GM18507 (cell line): ENCODE measurements around the gene BMERB1.

ENCODE experiments used
- DNase-seq: peaks from one replicate; pipeline ENCODE4 v3.0.0; 2011; ENCODE audit warnings: low read depth; ENCODE audit not compliant: insufficient read length; ENCODE audit errors: extremely low spot score
- FAIRE-seq: peaks from 2 replicates; lab custom pipeline; 2011; peaks lifted over from hg19 to GRCh38; lab: Jason Lieb, UNC

The BMERB1 gene

DNA sequence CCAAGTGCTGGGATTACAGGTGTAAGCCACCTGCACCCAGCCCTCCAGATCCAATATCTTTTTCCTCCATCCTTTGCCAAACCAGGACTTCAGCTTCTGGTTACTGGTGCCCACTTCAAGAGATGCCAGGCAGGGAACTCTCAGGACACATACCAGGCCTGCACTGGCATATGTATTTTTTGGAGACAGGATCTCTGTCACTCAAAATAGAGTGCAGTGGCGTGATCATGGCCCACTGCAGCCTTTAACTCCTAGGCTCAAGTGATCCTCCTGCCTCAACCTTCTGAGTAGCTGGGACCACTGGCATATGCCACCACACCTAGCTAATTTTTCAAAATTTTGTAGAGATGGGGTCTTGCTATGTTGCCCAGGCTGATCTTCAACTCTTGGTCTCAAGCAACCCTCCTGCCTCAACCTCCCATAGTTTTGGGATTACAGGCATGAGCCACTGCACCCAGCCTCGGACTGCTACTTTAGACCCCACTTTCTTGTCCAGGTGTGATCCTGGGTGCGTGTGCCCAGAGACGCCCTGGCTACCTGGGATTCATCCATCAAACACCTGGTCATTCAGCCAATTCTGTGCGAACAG lies 55.8 kb downstream of the BMERB1 start:
- no peak for FAIRE-seq
- DNase-seq = no peak

GRCh38 chr16:15491411-15491810 lies 57.0 kb downstream of the BMERB1 start:
- DNase-seq = no peak
- no peak for FAIRE-seq

GRCh38 chr16:15492091-15492740 lies 57.8 kb downstream of the BMERB1 start:
- DNase-seq (no peak), FAIRE-seq (no peak)

DNA sequence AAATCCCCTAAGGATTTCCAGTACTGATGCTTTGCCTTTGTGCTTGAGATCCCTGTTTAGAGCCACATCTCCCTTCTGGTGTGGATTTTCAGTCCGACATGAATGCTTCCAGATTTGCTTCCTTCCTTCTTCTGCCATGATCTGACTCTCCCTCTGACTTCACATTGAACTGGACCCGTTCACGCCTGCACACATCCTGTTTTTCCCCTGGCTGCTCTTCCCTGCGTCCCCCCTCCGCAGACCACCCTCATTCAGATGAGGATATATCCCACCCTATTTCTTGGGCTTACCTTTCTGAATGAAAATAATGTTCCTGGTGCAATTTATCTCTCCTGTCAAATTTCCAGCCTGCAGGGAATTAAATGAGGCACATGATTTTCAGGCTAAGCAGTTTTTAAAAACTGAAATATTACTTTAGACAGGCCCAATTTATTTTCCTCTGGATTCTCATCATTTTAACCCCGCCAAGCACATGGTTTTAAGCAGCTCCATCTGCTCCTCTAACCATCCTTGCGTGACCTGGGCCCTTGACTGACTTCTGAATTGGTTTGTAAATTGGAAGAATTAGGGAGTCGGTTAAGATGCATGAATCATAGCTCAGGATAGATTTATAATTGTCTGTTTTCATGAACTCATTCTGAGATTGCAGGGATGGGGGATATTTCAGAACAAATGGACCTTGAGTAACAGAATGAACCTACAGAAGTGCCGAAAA lies 59.2 kb downstream of the BMERB1 start:
- FAIRE-seq (no peak), DNase-seq (no peak)

GRCh38 chr16:15494236-15494635 lies 59.8 kb downstream of the BMERB1 start:
- DNase-seq (no peak), FAIRE-seq (no peak)

DNA sequence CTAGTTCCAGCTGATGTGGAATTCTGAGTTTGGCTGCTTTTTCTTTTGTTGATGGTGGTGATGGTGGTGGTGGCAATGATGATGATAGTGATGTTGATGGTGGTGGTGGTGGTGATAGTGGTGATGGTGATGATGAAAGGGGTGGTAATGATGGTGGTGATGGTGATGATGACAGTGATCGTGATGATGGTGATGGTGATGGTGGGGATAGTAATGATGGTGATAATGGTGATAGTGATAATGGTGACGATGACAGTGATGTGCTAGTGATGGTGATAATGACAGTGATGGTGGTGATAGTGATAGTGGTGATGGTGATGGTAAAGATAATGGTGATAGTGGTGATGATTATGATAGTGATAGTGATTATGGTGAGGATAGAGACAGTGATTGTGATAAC lies 61.5 kb downstream of the BMERB1 start:
- DNase-seq = no peak
- FAIRE-seq = no peak

GRCh38 chr16:15498427-15499175 lies 64.2 kb downstream of the BMERB1 start:
- FAIRE-seq (no peak), DNase-seq (no peak)

GRCh38 chr16:15502041-15502725 lies 67.8 kb downstream of the BMERB1 start:
- DNase-seq = no peak
- FAIRE-seq = no peak

GRCh38 chr16:15506441-15506840 lies 72.1 kb downstream of the BMERB1 start:
- DNase-seq (no peak), FAIRE-seq (no peak)

DNA sequence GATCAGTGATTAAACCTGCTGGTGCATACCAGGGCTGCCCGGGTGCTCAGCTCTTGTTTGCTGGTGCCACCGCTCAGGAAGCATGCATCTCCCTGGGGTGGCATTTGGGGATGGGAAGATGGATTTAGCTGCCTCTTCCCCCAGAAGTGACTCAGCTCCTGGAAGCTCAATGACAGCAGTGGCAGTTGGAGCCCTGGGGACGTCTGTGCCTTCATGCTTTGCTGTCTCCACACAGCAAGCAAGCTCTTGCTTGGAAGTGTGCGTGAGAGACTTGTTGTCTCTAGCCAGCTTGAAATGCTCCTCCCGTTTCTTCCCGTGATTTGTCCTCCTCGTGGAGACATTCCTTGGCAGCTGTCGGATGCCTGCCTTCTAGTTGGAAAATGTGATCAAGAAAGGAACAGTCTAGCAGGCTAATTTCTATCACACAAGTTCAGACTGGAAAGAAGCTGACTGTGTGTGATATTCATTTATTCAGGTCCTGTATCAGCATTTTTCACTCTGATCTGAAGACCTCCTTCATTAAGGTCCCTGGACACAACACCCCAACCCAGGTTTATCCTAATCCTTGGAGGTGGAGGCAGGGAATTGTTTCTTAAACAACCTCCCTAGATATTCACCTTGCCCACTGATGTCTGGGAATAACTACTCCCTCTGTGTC lies 73.0 kb downstream of the BMERB1 start:
- no peak for DNase-seq

GRCh38 chr16:15507959-15508627 lies 73.7 kb downstream of the BMERB1 start:
- DNase-seq = no peak

More for the DNA sequence above, 73.0 kb downstream of the BMERB1 start:
- no peak for FAIRE-seq

GRCh38 chr16:15509051-15509592 lies 74.7 kb downstream of the BMERB1 start:
- FAIRE-seq (no peak), DNase-seq (no peak)

More at GRCh38 chr16:15507959-15508627, 73.7 kb downstream of the BMERB1 start:
- no peak for FAIRE-seq

- no peak for DNase-seq
- no peak for FAIRE-seq
Measured at GRCh38 chr16:15509593-15510535, 75.5 kb downstream of the BMERB1 start.

- DNase-seq (no peak), FAIRE-seq (no peak)
Measured at GRCh38 chr16:15510992-15511391, 76.6 kb downstream of the BMERB1 start.

DNA sequence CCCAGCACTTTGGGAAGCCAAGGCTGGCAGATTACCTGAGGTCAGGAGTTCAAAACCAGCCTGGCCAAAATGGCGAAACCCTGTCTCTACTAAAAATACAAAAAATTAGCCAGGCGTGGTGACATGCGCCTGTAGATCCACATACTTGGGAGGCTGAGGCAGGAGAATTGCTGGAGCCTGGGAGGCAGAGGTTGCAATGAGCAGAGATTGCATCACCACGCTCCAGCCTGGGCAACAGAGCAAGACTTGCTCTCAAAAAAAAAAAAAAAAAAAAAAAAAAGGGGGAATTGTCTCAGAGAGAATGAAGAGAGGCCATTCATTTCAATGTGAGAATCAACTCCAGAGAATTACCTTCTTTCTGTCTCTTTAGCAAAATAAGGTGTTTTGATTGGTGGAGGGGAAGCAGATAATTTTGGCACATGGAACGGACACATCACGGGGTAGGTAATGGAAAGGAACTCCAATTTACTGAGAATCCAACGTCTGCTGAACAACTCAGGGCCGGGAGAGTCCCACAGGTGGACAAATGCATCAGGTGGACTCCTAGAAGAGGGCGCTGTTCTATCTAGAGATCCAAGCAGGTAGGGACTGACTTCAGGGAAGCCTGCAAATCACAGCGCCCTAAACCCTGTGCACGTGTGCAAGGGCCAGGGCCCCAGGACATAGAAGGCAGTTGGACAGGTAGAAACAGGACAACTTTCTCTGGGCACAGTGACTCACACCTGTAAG lies 77.5 kb downstream of the BMERB1 start:
- no peak for DNase-seq
- no peak for FAIRE-seq

GRCh38 chr16:15513156-15513555 lies 78.8 kb downstream of the BMERB1 start:
- FAIRE-seq (no peak), DNase-seq (no peak)

GRCh38 chr16:15515992-15516391 lies 81.6 kb downstream of the BMERB1 start:
- no peak for FAIRE-seq

More at GRCh38 chr16:15515992-15516391, 81.6 kb downstream of the BMERB1 start:
- no peak for DNase-seq
